AML-193 (cell line): ENCODE results near the gene HOXD9.

Source experiments
- DNase-seq, 2 experiments: peaks; one replicate each; lab custom pipeline; 2025; lab: John Stamatoyannopoulos, UW

Gene HOXD9

GRCh38 chr2:176098366-176099158 is 24.0 kb upstream of the HOXD9 start:
- no peak for DNase-seq

- DNase-seq = no peak
Measured at GRCh38 chr2:176099159-176099727, 23.3 kb upstream of the HOXD9 start.

- DNase-seq = no peak
Measured at GRCh38 chr2:176099728-176100546, 22.6 kb upstream of the HOXD9 start, which contains the start of gene HOXD12. HOXD12 (plus strand) TSS chr2:176099795; CDS start chr2:176099802, 7 bp downstream.

- DNase-seq = no peak
Measured at GRCh38 chr2:176100547-176101140, 21.9 kb upstream of the HOXD9 start.

- DNase-seq = no peak
Measured at GRCh38 chr2:176101216-176101830, 21.2 kb upstream of the HOXD9 start.

- no peak for DNase-seq
Measured at GRCh38 chr2:176101842-176102241, 20.7 kb upstream of the HOXD9 start.

- no peak for DNase-seq
Measured at GRCh38 chr2:176102309-176102866, 20.1 kb upstream of the HOXD9 start.

GRCh38 chr2:176103194-176103593 is 19.3 kb upstream of the HOXD9 start:
- DNase-seq = no peak

- no peak for DNase-seq
Measured at GRCh38 chr2:176103742-176104315, 18.7 kb upstream of the HOXD9 start.

- DNase-seq = no peak
Measured at GRCh38 chr2:176104316-176105077, 18.0 kb upstream of the HOXD9 start.

GRCh38 chr2:176105078-176105729 is 17.3 kb upstream of the HOXD9 start:
- DNase-seq = no peak

GRCh38 chr2:176105730-176106580 is 16.6 kb upstream of the HOXD9 start:
- no peak for DNase-seq

- no peak for DNase-seq
Measured at GRCh38 chr2:176106581-176107539, 15.7 kb upstream of the HOXD9 start, which contains the start of gene HOXD11. HOXD11 (plus strand) TSS chr2:176107280; CDS start chr2:176107356, 76 bp downstream.

GRCh38 chr2:176107731-176108181 is 14.8 kb upstream of the HOXD9 start:
- DNase-seq = no peak

GRCh38 chr2:176109192-176109901 is 13.2 kb upstream of the HOXD9 start:
- no peak for DNase-seq

- no peak for DNase-seq
Measured at GRCh38 chr2:176109946-176110345, 12.6 kb upstream of the HOXD9 start.
